GM12874 (cell line): ENCODE results near the gene SH2B3.

Source experiments
- CTCF ChIP-seq: IDR thresholded peaks from 2 replicates; pipeline ENCODE4 v1.5.1; 2011; ENCODE audit warnings: low read depth, mild to moderate bottlenecking, control low read depth, low read length, moderate library complexity; ENCODE audit not compliant: insufficient read depth

The SH2B3 gene

GRCh38 chr12:111409403-111409779 is 3.7 kb downstream of the SH2B3 start:
- no peak for TF ChIP-seq CTCF

DNA sequence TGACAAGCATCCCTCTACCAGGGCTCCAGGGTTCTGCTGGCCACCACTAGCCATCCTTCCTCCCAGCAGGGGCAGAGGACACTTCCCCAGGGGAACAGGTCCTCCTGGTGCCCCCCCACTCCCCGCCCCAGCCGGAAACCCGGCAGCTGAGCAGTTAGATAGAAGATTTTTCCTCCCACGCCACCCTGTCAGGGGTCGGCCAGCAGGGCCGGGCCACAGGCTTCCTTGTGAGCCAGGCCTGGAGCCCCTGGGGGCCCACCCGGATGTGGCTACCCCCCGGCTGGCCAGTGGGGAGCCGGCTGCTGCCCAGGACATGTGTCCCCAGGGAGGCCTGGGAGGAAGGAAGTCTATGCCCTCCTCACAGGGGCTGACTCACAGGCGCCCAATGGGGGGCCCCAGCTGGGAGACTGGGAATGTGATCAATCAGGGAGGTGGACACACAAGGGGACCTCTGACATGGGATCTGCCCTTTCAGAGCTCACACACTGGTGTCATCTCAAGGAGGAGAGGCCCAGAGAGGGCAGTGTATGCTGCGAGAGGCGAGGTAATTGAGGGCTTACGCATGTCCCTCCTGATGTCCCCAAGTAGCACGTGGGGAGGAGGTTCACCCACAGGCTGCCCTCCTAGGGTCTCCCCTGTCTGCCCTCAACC is 4.2 kb downstream of the SH2B3 start:
- no peak for TF ChIP-seq CTCF

GRCh38 chr12:111410431-111411184 is 4.9 kb downstream of the SH2B3 start:
- TF ChIP-seq CTCF = no peak

GRCh38 chr12:111411185-111411764 is 5.6 kb downstream of the SH2B3 start:
- TF ChIP-seq CTCF = no peak

GRCh38 chr12:111412007-111412829 is 6.5 kb downstream of the SH2B3 start:
- TF ChIP-seq CTCF = no peak

DNA sequence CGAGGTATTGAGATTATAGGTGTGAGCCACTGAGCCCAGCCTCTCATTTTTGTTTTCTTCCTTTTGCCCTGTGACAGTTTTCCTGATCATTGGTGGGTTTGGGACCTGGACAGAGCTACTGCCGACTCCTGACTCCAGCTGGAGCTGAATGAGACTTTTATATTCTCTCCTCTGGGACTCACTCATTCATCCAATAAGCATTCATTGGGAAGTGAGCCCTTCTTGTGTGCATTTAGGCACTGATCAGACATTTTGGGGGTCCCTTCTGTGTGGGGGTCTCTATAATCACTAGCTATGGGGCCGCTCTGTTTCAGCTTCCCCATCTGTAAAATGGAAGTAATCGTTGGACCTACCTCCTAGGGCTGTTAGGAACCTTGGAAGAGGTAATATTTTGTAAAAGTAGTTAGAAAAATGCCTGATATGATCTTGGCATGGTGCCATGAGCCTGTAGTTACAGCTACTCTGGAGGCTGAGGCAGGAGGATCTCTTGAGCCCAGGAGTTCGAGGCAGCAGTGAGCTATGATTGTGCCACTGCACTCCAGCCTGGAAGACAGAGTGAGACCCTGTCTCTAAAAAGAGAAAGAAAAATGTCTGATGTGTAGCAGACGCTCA is 7.2 kb downstream of the SH2B3 start:
- no peak for TF ChIP-seq CTCF

- no peak for TF ChIP-seq CTCF
Observed at GRCh38 chr12:111413442-111414086, 7.8 kb downstream of the SH2B3 start.
